ENCODE data around the gene TENT4B.
"Not testable (repeated sequence)": the region's sequence is repeated elsewhere in the genome, so short reads cannot be mapped to it uniquely, and the experiment has no call there.

The TENT4B gene

GRCh38 chr16:50165473-50165872, 12.4 kb downstream of the TENT4B start:
- no peak overlapping the region for H3K27ac ChIP-seq
- no peaks in the 10 kb centered on the region for H3K36me3 ChIP-seq (ENCODE audit: insufficient read depth, low read length)
- H3K9me3 ChIP-seq (ENCODE audit: low read depth, low read length), result no peaks in the 10 kb centered on the region
- no peak for DNase-seq (ENCODE audit: low read depth, low spot score)
- TF ChIP-seq POLR2AphosphoS5 (IDR thresholded peaks at IDR 0.05; ENCODE audit: borderline replicate concordance, low read depth, low read length) (no peak), EZH2 (IDR thresholded peaks at IDR 0.05) (no peak), FOXP2 (optimal IDR thresholded peaks at IDR 0.05; ENCODE audit: control extremely low read depth, extremely low read length, insufficient read depth) (no peak)
- no peak overlapping the region for H3K9ac ChIP-seq (ENCODE audit: insufficient read length)
- no peak overlapping the region for H3K4me3 ChIP-seq

- Histone ChIP-seq H3K9me3 (ENCODE audit: low read depth, low read length) (no peaks in the 10 kb centered on the region), H3K36me3 (ENCODE audit: insufficient read depth, low read length) (no peaks in the 10 kb centered on the region), H3K27ac (no peak overlapping the region), H3K4me3 (no peak overlapping the region), H3K9ac (ENCODE audit: insufficient read length) (no peak overlapping the region)
- TF ChIP-seq FOXP2 (optimal IDR thresholded peaks at IDR 0.05; ENCODE audit: control extremely low read depth, extremely low read length, insufficient read depth) (no peak), POLR2AphosphoS5 (IDR thresholded peaks at IDR 0.05; ENCODE audit: borderline replicate concordance, low read depth, low read length) (no peak), EZH2 (IDR thresholded peaks at IDR 0.05) (no peak)
- DNase-seq (ENCODE audit: low read depth, low spot score), result no peak
These were observed 13.7 kb downstream of the TENT4B start for GRCh38 chr16:50166511-50167500.

- Histone ChIP-seq H3K9ac (ENCODE audit: insufficient read length) (no peak overlapping the region), H3K9me3 (ENCODE audit: low read depth, low read length) (no peaks in the 10 kb centered on the region), H3K36me3 (ENCODE audit: insufficient read depth, low read length) (no peaks in the 10 kb centered on the region), H3K4me3 (no peak overlapping the region), H3K27ac (no peak overlapping the region)
- DNase-seq (ENCODE audit: low read depth, low spot score), result no peak
- TF ChIP-seq EZH2 (IDR thresholded peaks at IDR 0.05) (no peak), POLR2AphosphoS5 (IDR thresholded peaks at IDR 0.05; ENCODE audit: borderline replicate concordance, low read depth, low read length) (no peak), FOXP2 (optimal IDR thresholded peaks at IDR 0.05; ENCODE audit: control extremely low read depth, extremely low read length, insufficient read depth) (no peak)
These were observed 14.4 kb downstream of the TENT4B start for GRCh38 chr16:50167556-50167955.

GRCh38 chr16:50169555-50170096, 16.5 kb downstream of the TENT4B start:
- Histone ChIP-seq H3K27ac (no peak overlapping the region), H3K9ac (ENCODE audit: insufficient read length) (no peak overlapping the region), H3K4me3 (no peak overlapping the region), H3K36me3 (ENCODE audit: insufficient read depth, low read length) (no peaks in the 10 kb centered on the region), H3K9me3 (ENCODE audit: low read depth, low read length) (no peaks in the 10 kb centered on the region)
- TF ChIP-seq EZH2 (IDR thresholded peaks at IDR 0.05), result no peak
- no peak for TF ChIP-seq POLR2AphosphoS5 (IDR thresholded peaks at IDR 0.05; ENCODE audit: borderline replicate concordance, low read depth, low read length)
- TF ChIP-seq FOXP2 (optimal IDR thresholded peaks at IDR 0.05; ENCODE audit: control extremely low read depth, extremely low read length, insufficient read depth), result no peak
- DNase-seq (ENCODE audit: low read depth, low spot score), result no peak

GRCh38 chr16:50171773-50172172, 18.7 kb downstream of the TENT4B start:
- H3K36me3 ChIP-seq (ENCODE audit: insufficient read depth, low read length); H3K9me3 ChIP-seq (ENCODE audit: low read depth, low read length); H3K4me3 ChIP-seq; H3K9ac ChIP-seq (ENCODE audit: insufficient read length); DNase-seq (ENCODE audit: low read depth, low spot score); H3K27ac ChIP-seq: not testable (repeated sequence)

- no peak overlapping the region for H3K9ac ChIP-seq (ENCODE audit: insufficient read length)
- H3K36me3 ChIP-seq (ENCODE audit: insufficient read depth, low read length), result no peaks in the 10 kb centered on the region
- no peaks in the 10 kb centered on the region for H3K9me3 ChIP-seq (ENCODE audit: low read depth, low read length)
- no peak overlapping the region for H3K4me3 ChIP-seq
- TF ChIP-seq EZH2 (IDR thresholded peaks at IDR 0.05) (no peak), FOXP2 (optimal IDR thresholded peaks at IDR 0.05; ENCODE audit: control extremely low read depth, extremely low read length, insufficient read depth) (no peak), POLR2AphosphoS5 (IDR thresholded peaks at IDR 0.05; ENCODE audit: borderline replicate concordance, low read depth, low read length) (no peak)
- DNase-seq (ENCODE audit: low read depth, low spot score), result no peak
- no peak overlapping the region for H3K27ac ChIP-seq
These were observed 19.3 kb downstream of the TENT4B start for GRCh38 chr16:50172195-50172922.

- Histone ChIP-seq H3K27ac (no peak overlapping the region), H3K36me3 (ENCODE audit: insufficient read depth, low read length) (no peaks in the 10 kb centered on the region), H3K4me3 (no peak overlapping the region), H3K9me3 (ENCODE audit: low read depth, low read length) (no peaks in the 10 kb centered on the region), H3K9ac (ENCODE audit: insufficient read length) (no peak overlapping the region)
- TF ChIP-seq POLR2AphosphoS5 (IDR thresholded peaks at IDR 0.05; ENCODE audit: borderline replicate concordance, low read depth, low read length) (no peak), EZH2 (IDR thresholded peaks at IDR 0.05) (no peak), FOXP2 (optimal IDR thresholded peaks at IDR 0.05; ENCODE audit: control extremely low read depth, extremely low read length, insufficient read depth) (no peak)
- DNase-seq (ENCODE audit: low read depth, low spot score), result no peak
These were observed 20.2 kb downstream of the TENT4B start for GRCh38 chr16:50173316-50173715.

- no peak for TF ChIP-seq POLR2AphosphoS5 (IDR thresholded peaks at IDR 0.05; ENCODE audit: borderline replicate concordance, low read depth, low read length)
- TF ChIP-seq EZH2 (IDR thresholded peaks at IDR 0.05), result no peak
- no peak for TF ChIP-seq FOXP2 (optimal IDR thresholded peaks at IDR 0.05; ENCODE audit: control extremely low read depth, extremely low read length, insufficient read depth)
- H3K9ac ChIP-seq (ENCODE audit: insufficient read length), result no peak overlapping the region
- H3K27ac ChIP-seq, result no peak overlapping the region
- no peaks in the 10 kb centered on the region for H3K36me3 ChIP-seq (ENCODE audit: insufficient read depth, low read length)
- H3K9me3 ChIP-seq (ENCODE audit: low read depth, low read length), result no peaks in the 10 kb centered on the region
- no peak for DNase-seq (ENCODE audit: low read depth, low spot score)
- H3K4me3 ChIP-seq, result no peak overlapping the region
These were observed 25.4 kb downstream of the TENT4B start for GRCh38 chr16:50178491-50178941.
